ENCODE measurements around the gene SPATA1.

Gene SPATA1

DNA sequence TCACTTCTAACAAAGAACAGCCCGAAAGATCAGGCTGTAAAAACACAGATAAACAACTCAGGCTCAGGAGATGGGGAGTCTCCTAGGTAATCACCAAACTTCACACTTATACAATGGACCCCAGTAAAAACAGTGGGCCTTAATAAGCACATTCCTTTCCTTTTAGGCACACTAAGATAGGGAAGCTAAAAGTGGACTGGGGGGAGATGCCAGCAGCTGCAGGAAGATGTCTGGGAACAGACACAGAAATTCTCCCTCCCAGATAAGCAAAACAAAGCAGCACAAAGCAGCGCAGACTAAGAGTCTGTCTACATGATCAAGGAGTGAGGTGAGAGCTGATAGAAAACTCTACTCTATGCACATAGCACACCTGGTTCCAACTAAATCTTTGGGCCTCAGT lies 97.0 kb downstream of the SPATA1 start:
- no peak overlapping the region for H3K4me3 ChIP-seq (ENCODE audit: low read depth, low read length)
- no peak for TF ChIP-seq CTCF (IDR thresholded peaks at IDR 0.05; ENCODE audit: control insufficient read depth, extremely low read depth, insufficient read depth)
- no peak for DNase-seq (ENCODE audit: low read depth)

- H3K4me3 ChIP-seq (ENCODE audit: low read depth, low read length), result no peak overlapping the region
- DNase-seq (ENCODE audit: low read depth), result no peak
- peak; percentile 7; the same call in 1 of the 2 replicates for TF ChIP-seq CTCF (IDR thresholded peaks at IDR 0.05; ENCODE audit: control insufficient read depth, extremely low read depth, insufficient read depth)
Observed at GRCh38 chr1:84603941-84604830, 98.0 kb downstream of the SPATA1 start.

- TF ChIP-seq CTCF (IDR thresholded peaks at IDR 0.05; ENCODE audit: control insufficient read depth, extremely low read depth, insufficient read depth), result no peak
- no peak for DNase-seq (ENCODE audit: low read depth)
- no peak overlapping the region for H3K4me3 ChIP-seq (ENCODE audit: low read depth, low read length)
Observed at GRCh38 chr1:84605157-84605556, 99.0 kb downstream of the SPATA1 start.

DNA sequence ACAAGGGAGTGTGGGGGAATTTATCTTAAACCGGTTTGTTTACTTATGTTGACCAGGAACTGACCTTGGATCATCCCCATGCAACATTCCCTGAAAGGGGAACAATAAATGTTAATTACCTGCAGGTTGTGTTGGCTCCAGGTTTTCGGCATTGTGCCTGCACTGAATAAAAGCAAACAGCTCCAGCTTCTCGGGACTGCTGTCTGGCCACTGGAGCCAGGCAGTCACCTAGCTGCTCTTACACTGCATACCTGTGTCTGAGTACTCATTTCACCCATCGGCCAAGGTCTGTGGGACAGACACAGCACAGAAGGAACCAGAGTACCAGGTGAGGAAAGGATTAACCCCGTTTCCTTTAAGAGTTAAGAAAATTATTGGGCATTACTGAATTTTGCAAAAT lies 100.8 kb downstream of the SPATA1 start:
- no peak for DNase-seq (ENCODE audit: low read depth)

GRCh38 chr1:84611091-84611490 lies 104.9 kb downstream of the SPATA1 start:
- no peak overlapping the region for H3K4me3 ChIP-seq (ENCODE audit: low read depth, low read length)
- TF ChIP-seq CTCF (IDR thresholded peaks at IDR 0.05; ENCODE audit: control insufficient read depth, extremely low read depth, insufficient read depth), result no peak
- no peak for DNase-seq (ENCODE audit: low read depth)

More for the DNA sequence above, 100.8 kb downstream of the SPATA1 start:
- H3K4me3 ChIP-seq (ENCODE audit: low read depth, low read length), result no peak overlapping the region
- no peak for TF ChIP-seq CTCF (IDR thresholded peaks at IDR 0.05; ENCODE audit: control insufficient read depth, extremely low read depth, insufficient read depth)

GRCh38 chr1:84611796-84612195 lies 105.6 kb downstream of the SPATA1 start:
- no peak for DNase-seq (ENCODE audit: low read depth)
- no peak for TF ChIP-seq CTCF (IDR thresholded peaks at IDR 0.05; ENCODE audit: control insufficient read depth, extremely low read depth, insufficient read depth)
- no peak overlapping the region for H3K4me3 ChIP-seq (ENCODE audit: low read depth, low read length)

DNA sequence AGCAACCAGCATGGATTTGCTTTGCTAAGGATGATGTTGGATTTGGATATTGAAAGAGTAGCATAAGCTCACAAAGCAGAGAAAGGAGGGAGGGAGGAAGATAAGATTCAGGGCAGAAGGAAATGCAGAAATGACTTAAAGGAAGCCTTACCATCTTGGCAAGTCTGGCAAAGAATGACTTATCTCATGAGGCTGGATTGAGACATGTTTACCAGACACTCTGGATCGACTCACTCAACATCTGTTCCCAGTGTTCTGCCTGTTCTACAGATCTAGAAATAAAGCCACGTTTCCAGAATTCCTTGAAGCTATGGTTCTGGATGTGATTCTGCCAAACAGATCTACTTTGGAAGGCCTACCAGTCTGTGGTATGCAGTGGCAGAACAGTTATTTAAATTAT lies 106.8 kb downstream of the SPATA1 start:
- H3K4me3 ChIP-seq (ENCODE audit: low read depth, low read length), result no peak overlapping the region
- DNase-seq (ENCODE audit: low read depth), result no peak
- TF ChIP-seq CTCF (IDR thresholded peaks at IDR 0.05; ENCODE audit: control insufficient read depth, extremely low read depth, insufficient read depth), result no peak
